GM12878 (cell line): ENCODE data around the gene N4BP2L2. TPM values are rescaled to one million over a fixed set of nuclear protein-coding genes. Genes with fewer than 3 reads are reported as not detected.

Experiments
- ATAC-seq: fragments of 200-7000 bp; cut with Tn5 transposase; 3 replicates; pipeline ENCODE4 v1.9.1; 2020; ENCODE audit warnings: mild to moderate bottlenecking, moderate library complexity
- BruUV-seq: library from RNA; stranded (reverse); fragments of 400-500 nt; replicated peaks from 2 replicates; lab custom pipeline; 2021; lab: Mats Ljungman, UMichigan
- CTCF ChIA-PET: fragments of 300-600 bp; sonication (Branson Sonifier 250); formaldehyde crosslinking; extraction: SDS; loops from one replicate; lab custom pipeline; 2021; ENCODE audit warnings: inconsistent platforms; lab: Yijun Ruan, JAX
- POLR2A ChIA-PET: fragments of 350-600 bp; formaldehyde crosslinking; extraction: SDS; loops from one replicate; lab custom pipeline; 2021; ENCODE audit warnings: inconsistent platforms; lab: Charles Lee
- RAD21 ChIA-PET: fragments of 300-600 bp; sonication (Branson Sonifier 250); formaldehyde crosslinking; loops from one replicate; lab custom pipeline; 2023; ENCODE audit warnings: antibody characterized with exemption; ENCODE audit not compliant: unreplicated experiment; lab: Charles Lee
- SMC1A ChIA-PET: fragments of 300-600 bp; sonication (Branson Sonifier 250); formaldehyde crosslinking; loops from one replicate; lab custom pipeline; 2023; ENCODE audit not compliant: unreplicated experiment, uncharacterized antibody; lab: Charles Lee
- DNase-seq: peaks from one replicate; pipeline ENCODE4 v3.0.0-alpha.2; 2011; ENCODE audit warnings: low read depth, low spot score
- FAIRE-seq: peaks from 3 replicates; lab custom pipeline; 2011; peaks lifted over from hg19 to GRCh38; lab: Jason Lieb, UNC
- H2AFZ ChIP-seq: 2 replicates; pipeline ENCODE4 v1.6.0; 2011; ENCODE audit warnings: low read depth, low read length, control low read depth; ENCODE audit not compliant: control insufficient read depth
- H3K27ac ChIP-seq: 2 replicates; pipeline ENCODE4 v1.5.1; 2011; ENCODE audit warnings: control low read depth; ENCODE audit not compliant: control insufficient read depth, insufficient read depth
- H3K27me3 ChIP-seq, 2 experiments: replicated peaks in 1 of 2; 2 replicates each; pipeline versions ENCODE4 v1.6.0 to v1.6.1; 2011; ENCODE audit warnings: low read length in 1 of 2; ENCODE audit not compliant: control insufficient read depth in 2 of 2, insufficient read depth in 2 of 2
- H3K36me3 ChIP-seq, 2 experiments: 2 replicates each; pipeline ENCODE4 v1.5.1; 2011; ENCODE audit warnings: low read length in 1 of 2; ENCODE audit not compliant: control insufficient read depth in 2 of 2, insufficient read depth in 2 of 2
- H3K4me1 ChIP-seq: 2 replicates; pipeline ENCODE4 v1.6.1; 2011; ENCODE audit warnings: mild to moderate bottlenecking, low read length, moderate library complexity, mixed read lengths; ENCODE audit not compliant: control insufficient read depth, insufficient read depth
- H3K4me2 ChIP-seq: 2 replicates; pipeline ENCODE4 v1.6.0; 2011; ENCODE audit warnings: control low read depth; ENCODE audit not compliant: control insufficient read depth, insufficient read depth
- H3K4me3 ChIP-seq: fragments of 200-600 bp; sonication (generic); 2 replicates; pipeline ENCODE4 v1.5.1; 2016
- H3K79me2 ChIP-seq: 2 replicates; pipeline ENCODE4 v1.6.0; 2011; ENCODE audit warnings: low read length; ENCODE audit not compliant: control insufficient read depth, insufficient read depth
- H3K9ac ChIP-seq: 2 replicates; pipeline ENCODE4 v1.8.0; 2011; ENCODE audit warnings: low read length, control low read depth, mixed read lengths; ENCODE audit not compliant: control insufficient read depth, insufficient read depth
- H3K9me3 ChIP-seq: replicated peaks from 3 replicates; pipeline ENCODE4 v1.5.1; 2011; ENCODE audit warnings: mild to moderate bottlenecking, low read length; ENCODE audit not compliant: control insufficient read depth, insufficient read depth
- H4K20me1 ChIP-seq: 2 replicates; pipeline ENCODE4 v1.6.0; 2011; ENCODE audit not compliant: control insufficient read depth, insufficient read depth
- CBX3 ChIP-seq: fragments of 200-600 bp; sonication (generic); IDR thresholded peaks from 2 replicates; pipeline ENCODE4 v1.6.1; 2016; ENCODE audit warnings: low read depth, borderline replicate concordance
- CEBPB ChIP-seq, 2 experiments: fragments of 150-350 bp in 1 of 2; IDR thresholded peaks; 2 replicates each; pipeline ENCODE4 v1.6.1; 2012 to 2014; ENCODE audit warnings: low read depth in 2 of 2, low read length in 2 of 2, borderline replicate concordance in 1 of 2, inconsistent platforms in 1 of 2
- CREM ChIP-seq: IDR thresholded peaks from 2 replicates; pipeline ENCODE4 v1.6.1; 2014; ENCODE audit warnings: antibody characterized with exemption, low read depth
- EP300 ChIP-seq, 2 experiments: fragments of 150-350 bp in 1 of 2; IDR thresholded peaks; 2 replicates each; pipeline ENCODE4 v1.6.1; 2011 to 2012; ENCODE audit warnings: low read depth in 2 of 2, low read length in 2 of 2, borderline replicate concordance in 1 of 2, improper control_type of control experiment in 1 of 2, inconsistent platforms in 1 of 2; ENCODE audit not compliant: control insufficient read depth in 1 of 2
- FOXK2 ChIP-seq: fragments of 450-650 bp; IDR thresholded peaks from 2 replicates; pipeline ENCODE4 v1.6.1; 2017; ENCODE audit warnings: mild to moderate bottlenecking, moderate library complexity
- MXI1 ChIP-seq: fragments of 150-350 bp; IDR thresholded peaks from 2 replicates; pipeline ENCODE4 v1.6.1; 2011; ENCODE audit warnings: low read depth, mild to moderate bottlenecking, inconsistent platforms, low read length, improper control_type of control experiment
- NFIC ChIP-seq: IDR thresholded peaks from 2 replicates; pipeline ENCODE4 v1.6.1; 2012; ENCODE audit warnings: low read depth, mild to moderate bottlenecking, inconsistent platforms, low read length, moderate library complexity
- NR2F1 ChIP-seq: fragments of 450-650 bp; conservative IDR thresholded peaks from 2 replicates; pipeline ENCODE4 v1.6.1; 2017; ENCODE audit warnings: mild to moderate bottlenecking
- PAX8 ChIP-seq: fragments of 450-650 bp; IDR thresholded peaks from 2 replicates; pipeline ENCODE4 v1.6.1; 2017; ENCODE audit warnings: mild to moderate bottlenecking, moderate library complexity
- RB1 ChIP-seq: fragments of 450-650 bp; formaldehyde crosslinking; IDR thresholded peaks from 2 replicates; pipeline ENCODE4 v1.6.1; 2017; ENCODE audit warnings: mild to moderate bottlenecking, borderline replicate concordance
- SUZ12 ChIP-seq: fragments of 200-600 bp; sonication (generic); IDR thresholded peaks from one replicate; pipeline ENCODE4 v1.6.1; 2018; ENCODE audit warnings: antibody characterized with exemption, mild to moderate bottlenecking; ENCODE audit not compliant: unreplicated experiment
- YY1 ChIP-seq: IDR thresholded peaks from 2 replicates; pipeline ENCODE4 v1.6.1; 2011; ENCODE audit warnings: low read depth, mild to moderate bottlenecking, low read length
- ZBED1 ChIP-seq: IDR thresholded peaks from 2 replicates; pipeline ENCODE4 v1.6.1; 2016; ENCODE audit warnings: borderline replicate concordance
- WGBS: methylation state at CpG from one replicate; pipeline ENCODE4 v1.1.6; 2016; ENCODE audit warnings: low lambda C conversion rate; ENCODE audit not compliant: insufficient replicate concordance, insufficient coverage; ENCODE audit errors: missing lambda C conversion rate; 5-methylcytosine and 5-hydroxymethylcytosine counted together
- in situ Hi-C: fragments of 300-500 bp; cut with MboI; formaldehyde crosslinking; loops from 9 replicates; pipeline ENCODE4 v1.14.3; 2018; ENCODE audit warnings: mixed read lengths
- intact Hi-C: fragments of 100-400 bp; cut with micrococcal nuclease; formaldehyde crosslinking; loops from one replicate; pipeline ENCODE4 v1.14.2; 2022; ENCODE audit not compliant: unreplicated experiment
- polyA plus RNA-seq, 11 experiments: library from polyadenylated mRNA; depleted of rRNA in 4 of 11; unstranded in 6 of 11; stranded (reverse) in 5 of 11; fragments of >200 nt; fragmentation: Nextera tagmentation in 4 of 11; fragmentation: Illumina TruSeq in 1 of 11; extraction: Ambion mirVana in 4 of 11; extraction: Trizol in 1 of 11; gene quantifications; 1 replicate in 1 of 11; 2 replicates in 10 of 11; pipeline versions ENCODE4 v1.2.1 to v1.2.3, GENCODE V29; 2011 to 2016; ENCODE audit warnings: inconsistent platforms in 2 of 11, missing spikeins in 2 of 11, low read depth in 1 of 11
- total RNA-seq, 4 experiments: library from RNA; depleted of rRNA in 3 of 4; stranded (reverse); fragments of >200 nt in 3 of 4; fragmentation: Illumina TruSeq in 1 of 4; extraction: Trizol in 1 of 4; gene quantifications; 2 replicates each; pipeline versions ENCODE4 v1.2.1 to v1.2.3, GENCODE V29; 2013 to 2021
- TF ChIP-seq, protein P1 (sequence below): fragments of 450-650 bp; formaldehyde crosslinking; IDR thresholded peaks from 2 replicates; pipeline ENCODE4 v1.5.0; 2022; ENCODE audit warnings: mild to moderate bottlenecking, missing genetic modification characterization
- TF ChIP-seq, protein P2 (sequence below): fragments of 150-350 bp; IDR thresholded peaks from 2 replicates; pipeline ENCODE4 v1.6.1; 2014; ENCODE audit warnings: mild to moderate bottlenecking, low read depth, low read length

The N4BP2L2 gene
- total and polyA plus RNA-seq, 10 of the 15 experiments (the other 5 are each of a cell fraction or from before 2014, with no cell fraction given), result 41.7 to 87.1 (median 61.2) TPM

DNA sequence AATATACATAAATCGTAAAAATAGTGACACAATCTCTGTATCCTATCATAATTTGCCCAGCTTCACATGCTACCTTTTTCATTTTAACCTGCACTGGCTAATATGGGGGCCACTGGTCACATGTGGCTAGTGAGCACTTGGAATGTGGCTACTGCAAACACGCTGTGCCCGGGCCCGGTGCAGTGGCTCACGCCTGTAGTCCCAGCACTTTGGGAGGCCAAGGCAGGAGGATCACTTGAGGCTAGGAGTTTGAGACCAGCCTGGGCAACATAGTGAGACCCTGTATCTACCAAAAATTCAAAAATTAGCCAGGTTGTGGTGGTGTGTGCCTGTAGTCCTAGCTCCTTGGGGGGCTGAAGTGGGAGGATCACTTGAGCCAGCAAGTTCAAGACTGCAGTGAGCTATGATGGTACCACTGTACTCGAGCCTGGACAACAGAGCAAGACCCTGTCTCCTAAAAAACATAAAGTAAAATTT lies 109.1 kb downstream of the N4BP2L2 start:
- Histone ChIP-seq H3K27ac (peak overlapping the region; percentile 98; the same call in 1 of the 2 replicates), H3K79me2 (peaks cover 39% of the 10 kb centered on the region), H3K4me2 (peak overlapping the region; percentile 56), H4K20me1 (no peaks in the 10 kb centered on the region), H3K9me3 (no peaks in the 10 kb centered on the region), H3K9ac (peak overlapping the region; percentile 93; the same call in 1 of the 2 replicates), H3K4me1 (peaks cover 17% of the 10 kb centered on the region), H3K27me3 (no peaks in the 10 kb centered on the region), H3K36me3 (0 out of 4 replicates have a peak, but pooled peaks cover 0 to 2% of the 10 kb centered on the region in 2 experiments), H3K4me3 (peak overlapping the region; percentile 94), H2AFZ (no peak overlapping the region)
- ChIA-PET SMC1A (interaction anchor here (0.8 to 4.0 kb wide), 8 partner anchors 10 to 221 kb away, joined by 3 to 25 read pairs (median 4); partner anchors contain the start of genes BRCA2, N4BP2L2 and ZAR1L), CTCF (interaction anchor here (0.7 to 5.5 kb wide), 6 partner anchors 11 to 158 kb away, joined by 3 to 22 read pairs (median 4); no protein-coding TSS in a partner anchor), POLR2A (interaction anchor here (1.2 to 2.7 kb wide), 3 partner anchors 10 to 114 kb away, joined by 4 to 16 read pairs (median 4); partner anchors contain the start of gene BRCA2), RAD21 (interaction anchor here (1.1 to 1.6 kb wide), 2 partner anchors 13 to 1113 kb away, joined by 3 to 6 read pairs; no protein-coding TSS in a partner anchor)
- DNase-seq (no peak), ATAC-seq (no peak), FAIRE-seq (no peak)
- BruUV-seq, result no TSS peak
- TF ChIP-seq MXI1 (no peak), SUZ12 (no peak), FOXK2 (no peak), NR2F1 (no peak), PAX8 (no peak), RB1 (no peak), EP300 (IDR thresholded peaks at IDR 0.05; ENCODE audit: borderline replicate concordance in 1 of 2, control insufficient read depth in 1 of 2, low read depth in 2 of 2, low read length in 2 of 2) (no peak), NFIC (no peak), CEBPB (IDR thresholded peaks at IDR 0.05; ENCODE audit: borderline replicate concordance in 1 of 2, low read depth in 2 of 2, low read length in 2 of 2) (no peak), CBX3 (no peak), CREM (no peak), ZBED1 (no peak), YY1 (no peak)
- TF ChIP-seq, protein P1, sequence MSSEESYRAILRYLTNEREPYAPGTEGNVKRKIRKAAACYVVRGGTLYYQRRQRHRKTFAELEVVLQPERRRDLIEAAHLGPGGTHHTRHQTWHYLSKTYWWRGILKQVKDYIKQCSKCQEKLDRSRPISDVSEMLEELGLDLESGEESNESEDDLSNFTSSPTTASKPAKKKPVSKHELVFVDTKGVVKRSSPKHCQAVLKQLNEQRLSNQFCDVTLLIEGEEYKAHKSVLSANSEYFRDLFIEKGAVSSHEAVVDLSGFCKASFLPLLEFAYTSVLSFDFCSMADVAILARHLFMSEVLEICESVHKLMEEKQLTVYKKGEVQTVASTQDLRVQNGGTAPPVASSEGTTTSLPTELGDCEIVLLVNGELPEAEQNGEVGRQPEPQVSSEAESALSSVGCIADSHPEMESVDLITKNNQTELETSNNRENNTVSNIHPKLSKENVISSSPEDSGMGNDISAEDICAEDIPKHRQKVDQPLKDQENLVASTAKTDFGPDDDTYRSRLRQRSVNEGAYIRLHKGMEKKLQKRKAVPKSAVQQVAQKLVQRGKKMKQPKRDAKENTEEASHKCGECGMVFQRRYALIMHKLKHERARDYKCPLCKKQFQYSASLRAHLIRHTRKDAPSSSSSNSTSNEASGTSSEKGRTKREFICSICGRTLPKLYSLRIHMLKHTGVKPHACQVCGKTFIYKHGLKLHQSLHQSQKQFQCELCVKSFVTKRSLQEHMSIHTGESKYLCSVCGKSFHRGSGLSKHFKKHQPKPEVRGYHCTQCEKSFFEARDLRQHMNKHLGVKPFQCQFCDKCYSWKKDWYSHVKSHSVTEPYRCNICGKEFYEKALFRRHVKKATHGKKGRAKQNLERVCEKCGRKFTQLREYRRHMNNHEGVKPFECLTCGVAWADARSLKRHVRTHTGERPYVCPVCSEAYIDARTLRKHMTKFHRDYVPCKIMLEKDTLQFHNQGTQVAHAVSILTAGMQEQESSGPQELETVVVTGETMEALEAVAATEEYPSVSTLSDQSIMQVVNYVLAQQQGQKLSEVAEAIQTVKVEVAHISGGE (CRISPR knock-in tag), result no peak
- TF ChIP-seq, protein P2, sequence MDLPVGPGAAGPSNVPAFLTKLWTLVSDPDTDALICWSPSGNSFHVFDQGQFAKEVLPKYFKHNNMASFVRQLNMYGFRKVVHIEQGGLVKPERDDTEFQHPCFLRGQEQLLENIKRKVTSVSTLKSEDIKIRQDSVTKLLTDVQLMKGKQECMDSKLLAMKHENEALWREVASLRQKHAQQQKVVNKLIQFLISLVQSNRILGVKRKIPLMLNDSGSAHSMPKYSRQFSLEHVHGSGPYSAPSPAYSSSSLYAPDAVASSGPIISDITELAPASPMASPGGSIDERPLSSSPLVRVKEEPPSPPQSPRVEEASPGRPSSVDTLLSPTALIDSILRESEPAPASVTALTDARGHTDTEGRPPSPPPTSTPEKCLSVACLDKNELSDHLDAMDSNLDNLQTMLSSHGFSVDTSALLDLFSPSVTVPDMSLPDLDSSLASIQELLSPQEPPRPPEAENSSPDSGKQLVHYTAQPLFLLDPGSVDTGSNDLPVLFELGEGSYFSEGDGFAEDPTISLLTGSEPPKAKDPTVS, result no peak
- intact Hi-C loops (loop anchor here (2.0 to 10.0 kb wide), 3 partner anchors 109 to 775 kb away; partner anchors contain the start of genes BRCA2, N4BP2L2 and ZAR1L), in situ Hi-C loops (loop anchor here (25.0 kb wide), 1 partner anchor 1108 kb away; no protein-coding TSS in a partner anchor)
- 85% methylated on average over 6 of the region's 6 CpGs for WGBS
